Osteoblast (primary cell): ENCODE data around the gene ETV1. TPM values are rescaled to one million over a fixed set of nuclear protein-coding genes. Genes with fewer than 3 reads are reported as not detected.

Source experiments
- DNase-seq: peaks from one replicate; pipeline ENCODE4 v3.0.0; 2011; ENCODE audit warnings: low spot score, mixed read lengths; ENCODE audit not compliant: insufficient read length; ENCODE audit errors: missing footprints
- H2AFZ ChIP-seq: 2 replicates; pipeline ENCODE4 v1.6.0; 2011; ENCODE audit warnings: mild to moderate bottlenecking, low read length
- H3K27ac ChIP-seq: 2 replicates; pipeline ENCODE4 v1.5.1; 2011; ENCODE audit warnings: mild to moderate bottlenecking, low read depth, low read length, moderate library complexity
- H3K27me3 ChIP-seq: 2 replicates; pipeline ENCODE4 v1.6.0; 2012; ENCODE audit warnings: mild to moderate bottlenecking, control low read depth, inconsistent platforms, low read length, moderate library complexity; ENCODE audit not compliant: insufficient read depth
- H3K36me3 ChIP-seq: 2 replicates; pipeline ENCODE4 v1.5.1; 2011; ENCODE audit warnings: mild to moderate bottlenecking, low read length, control low read depth, moderate library complexity; ENCODE audit not compliant: insufficient read depth
- H3K4me1 ChIP-seq: 2 replicates; pipeline ENCODE4 v1.5.1; 2011; ENCODE audit warnings: mild to moderate bottlenecking, low read length, control low read depth, moderate library complexity; ENCODE audit not compliant: insufficient read depth
- H3K4me2 ChIP-seq: 2 replicates; pipeline ENCODE4 v1.6.0; 2011; ENCODE audit warnings: mild to moderate bottlenecking, low read length; ENCODE audit not compliant: insufficient read depth
- H3K4me3 ChIP-seq: fragments of 200-600 bp; sonication (generic); 3 replicates; pipeline ENCODE4 v1.5.1; 2012; ENCODE audit warnings: mild to moderate bottlenecking, low read length, inconsistent platforms; ENCODE audit not compliant: insufficient read depth
- H3K79me2 ChIP-seq: 2 replicates; pipeline ENCODE4 v1.6.0; 2012; ENCODE audit warnings: mild to moderate bottlenecking, low read length, control low read depth, inconsistent platforms; ENCODE audit not compliant: insufficient read depth
- H3K9me3 ChIP-seq: 2 replicates; pipeline ENCODE4 v1.5.1; 2011; ENCODE audit warnings: low read depth, low read length, control low read depth
- H4K20me1 ChIP-seq: 2 replicates; pipeline ENCODE4 v1.6.0; 2012; ENCODE audit warnings: mild to moderate bottlenecking, low read length, control low read depth; ENCODE audit not compliant: insufficient read depth
- total RNA-seq: library from RNA; depleted of rRNA; stranded (reverse); fragments of >200 nt; gene quantifications from 2 replicates; pipeline ENCODE4 v1.2.3, GENCODE V29; 2012
- TF ChIP-seq, protein P1 (sequence below): IDR thresholded peaks from 2 replicates; pipeline ENCODE4 v1.5.1; 2011; ENCODE audit warnings: mild to moderate bottlenecking, low read depth, low read length, moderate library complexity; ENCODE audit errors: extremely low read depth

ETV1 gene
- total RNA-seq, 1 donor = 15.9 TPM

DNA sequence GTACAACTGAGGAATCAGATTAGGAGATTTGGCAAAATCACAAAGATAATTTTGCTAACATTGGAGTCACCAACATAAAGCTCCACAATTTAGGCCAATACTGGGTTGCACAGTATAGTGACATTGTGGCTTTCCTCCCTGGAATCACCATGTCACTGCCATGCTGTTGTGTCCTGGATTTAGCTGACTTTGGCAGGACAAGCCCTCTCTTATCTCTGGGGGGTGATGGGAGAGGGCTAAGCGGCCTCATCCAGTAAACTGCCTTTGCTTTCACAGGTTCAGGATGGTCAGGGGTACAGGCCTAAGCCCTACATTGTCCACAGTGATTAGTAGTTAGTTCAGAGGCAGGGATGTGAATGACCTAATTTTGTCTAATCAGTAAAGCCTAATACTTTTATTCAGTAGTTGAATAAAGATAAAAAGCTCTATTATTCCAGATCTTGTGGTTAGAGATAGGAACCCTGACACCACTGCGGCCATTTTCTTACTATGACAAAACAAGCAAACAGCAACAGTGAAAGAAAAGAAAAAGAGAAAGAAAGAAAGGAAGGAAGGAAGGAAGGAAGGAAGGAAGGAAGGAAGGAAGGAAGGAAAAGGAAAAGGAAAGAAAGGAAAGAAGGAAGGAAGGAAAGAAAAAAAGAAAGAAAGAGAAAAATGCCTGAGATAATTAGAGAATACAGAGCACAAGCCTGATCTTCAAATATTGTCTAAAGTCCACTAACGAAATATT lies 140.1 kb downstream of the ETV1 start:
- no peaks in the 10 kb centered on the region for H3K9me3 ChIP-seq
- no peaks in the 10 kb centered on the region for H3K36me3 ChIP-seq
- H4K20me1 ChIP-seq = no peaks in the 10 kb centered on the region
- DNase-seq = peak; percentile 53
- H3K27me3 ChIP-seq = no peaks in the 10 kb centered on the region
- H3K4me1 ChIP-seq = peaks cover 37% of the 10 kb centered on the region
- peak overlapping the region; percentile 67 for H3K4me2 ChIP-seq
- TF ChIP-seq, protein P1, sequence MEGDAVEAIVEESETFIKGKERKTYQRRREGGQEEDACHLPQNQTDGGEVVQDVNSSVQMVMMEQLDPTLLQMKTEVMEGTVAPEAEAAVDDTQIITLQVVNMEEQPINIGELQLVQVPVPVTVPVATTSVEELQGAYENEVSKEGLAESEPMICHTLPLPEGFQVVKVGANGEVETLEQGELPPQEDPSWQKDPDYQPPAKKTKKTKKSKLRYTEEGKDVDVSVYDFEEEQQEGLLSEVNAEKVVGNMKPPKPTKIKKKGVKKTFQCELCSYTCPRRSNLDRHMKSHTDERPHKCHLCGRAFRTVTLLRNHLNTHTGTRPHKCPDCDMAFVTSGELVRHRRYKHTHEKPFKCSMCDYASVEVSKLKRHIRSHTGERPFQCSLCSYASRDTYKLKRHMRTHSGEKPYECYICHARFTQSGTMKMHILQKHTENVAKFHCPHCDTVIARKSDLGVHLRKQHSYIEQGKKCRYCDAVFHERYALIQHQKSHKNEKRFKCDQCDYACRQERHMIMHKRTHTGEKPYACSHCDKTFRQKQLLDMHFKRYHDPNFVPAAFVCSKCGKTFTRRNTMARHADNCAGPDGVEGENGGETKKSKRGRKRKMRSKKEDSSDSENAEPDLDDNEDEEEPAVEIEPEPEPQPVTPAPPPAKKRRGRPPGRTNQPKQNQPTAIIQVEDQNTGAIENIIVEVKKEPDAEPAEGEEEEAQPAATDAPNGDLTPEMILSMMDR = no peak
- no peak overlapping the region for H3K4me3 ChIP-seq
- peak overlapping the region; percentile 81 for H3K27ac ChIP-seq
- no peaks in the 10 kb centered on the region for H3K79me2 ChIP-seq
- H2AFZ ChIP-seq = peak overlapping the region; percentile 54

DNA sequence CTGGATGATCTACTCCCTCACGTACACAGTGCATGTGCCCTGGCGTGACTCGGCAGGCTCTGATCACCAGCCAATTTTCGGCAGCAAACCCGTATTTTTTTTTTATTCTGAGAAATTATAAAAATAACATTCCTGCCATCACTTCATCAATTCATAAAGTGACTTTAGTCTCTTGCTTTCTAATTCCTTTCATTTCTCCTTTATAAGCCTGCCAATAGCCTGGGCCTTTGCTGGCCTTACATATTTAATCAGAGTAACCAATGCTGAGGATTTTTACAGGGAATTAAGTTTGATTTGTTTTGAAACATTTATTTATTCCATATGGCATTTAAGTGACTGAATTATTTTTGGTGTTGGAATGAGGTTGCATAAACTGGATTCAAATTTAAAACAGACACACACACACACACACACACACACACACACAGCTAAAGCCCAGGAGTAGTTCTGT lies 140.8 kb downstream of the ETV1 start:
- Histone ChIP-seq H2AFZ (peak overlapping the region; percentile 42), H3K4me2 (no peak overlapping the region), H3K4me1 (peaks cover 37% of the 10 kb centered on the region), H3K36me3 (no peaks in the 10 kb centered on the region), H3K9me3 (no peaks in the 10 kb centered on the region), H3K79me2 (no peaks in the 10 kb centered on the region), H3K4me3 (no peak overlapping the region), H3K27me3 (no peaks in the 10 kb centered on the region), H3K27ac (peak overlapping the region; percentile 81), H4K20me1 (no peaks in the 10 kb centered on the region)
- no peak for DNase-seq
- TF ChIP-seq, protein P1 = no peak

DNA sequence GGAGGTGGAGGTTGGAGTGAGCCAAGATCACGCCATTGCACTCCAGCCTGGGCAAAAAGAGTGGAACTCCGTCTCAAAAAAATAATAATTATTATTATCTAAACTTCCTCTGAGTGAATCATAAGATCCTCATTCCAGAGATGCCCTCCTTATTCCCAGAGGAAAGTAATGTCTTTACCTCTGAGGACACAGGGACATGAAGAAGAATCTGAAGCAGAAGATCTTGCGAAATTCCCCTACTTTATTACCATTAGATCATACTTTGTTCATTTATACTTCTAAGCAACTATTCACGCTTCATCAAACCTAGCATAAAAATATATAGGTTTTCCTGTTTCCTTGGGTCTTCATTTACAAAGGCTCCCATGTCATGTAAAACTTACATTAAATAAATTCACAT lies 143.1 kb downstream of the ETV1 start:
- H3K79me2 ChIP-seq = no peaks in the 10 kb centered on the region
- H3K27ac ChIP-seq = no peak overlapping the region
- H2AFZ ChIP-seq = no peak overlapping the region
- H3K4me3 ChIP-seq = no peak overlapping the region
- H3K4me1 ChIP-seq = peaks cover 30% of the 10 kb centered on the region
- TF ChIP-seq, protein P1 = no peak
- H4K20me1 ChIP-seq = no peaks in the 10 kb centered on the region
- no peak for DNase-seq
- no peaks in the 10 kb centered on the region for H3K9me3 ChIP-seq
- no peaks in the 10 kb centered on the region for H3K27me3 ChIP-seq
- no peak overlapping the region for H3K4me2 ChIP-seq
- no peaks in the 10 kb centered on the region for H3K36me3 ChIP-seq

DNA sequence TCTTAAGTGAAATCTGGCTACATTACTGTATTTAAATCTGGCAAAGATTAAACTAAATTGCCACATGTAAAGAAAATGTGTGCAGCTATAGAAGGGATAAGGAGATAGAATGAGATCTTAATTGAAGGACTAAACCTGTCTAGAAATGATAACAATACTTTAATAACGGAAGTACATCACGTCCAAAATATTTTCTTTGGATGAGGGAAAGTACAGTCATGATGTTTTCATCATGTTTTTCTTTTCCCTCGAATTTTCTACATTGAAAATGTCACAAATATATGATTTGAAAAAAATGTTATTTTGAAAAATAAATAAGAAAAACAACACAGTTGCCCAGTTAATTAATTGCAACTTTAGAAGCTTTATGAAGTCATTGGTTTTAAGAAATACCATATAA lies 143.9 kb downstream of the ETV1 start:
- Histone ChIP-seq H4K20me1 (no peaks in the 10 kb centered on the region), H3K79me2 (no peaks in the 10 kb centered on the region), H3K4me2 (no peak overlapping the region), H2AFZ (no peak overlapping the region), H3K4me1 (peaks cover 25% of the 10 kb centered on the region), H3K9me3 (no peaks in the 10 kb centered on the region), H3K27me3 (no peaks in the 10 kb centered on the region), H3K4me3 (no peak overlapping the region), H3K27ac (no peak overlapping the region), H3K36me3 (no peaks in the 10 kb centered on the region)
- no peak for DNase-seq
- TF ChIP-seq, protein P1 = no peak
